CD14-positive monocyte (primary cell): Measurements from ENCODE around the gene TNFRSF8. TPM values are rescaled to one million over a fixed set of nuclear protein-coding genes. Genes with fewer than 3 reads are reported as not detected.
A peak's percentile ranks its signal among the peaks of the same experiment; 100 is the strongest.

ENCODE experiments used
- DNase-seq, 3 donors: peaks; one replicate each; pipeline ENCODE4 v3.0.0-alpha.2; 2011 to 2022
- H2AFZ ChIP-seq: 2 replicates; pipeline ENCODE4 v1.6.0; 2012; ENCODE audit warnings: mild to moderate bottlenecking, low read depth, low read length, inconsistent platforms; ENCODE audit not compliant: insufficient read depth, poor library complexity, severe bottlenecking
- H3K27ac ChIP-seq, 2 donors: 1 replicate in 1 of 2; 2 replicates in 1 of 2; pipeline ENCODE4 v1.5.1; 2012 to 2013; ENCODE audit warnings: low read length in 2 of 2, control low read depth in 1 of 2, inconsistent platforms in 1 of 2, low read depth in 1 of 2, mild to moderate bottlenecking in 1 of 2
- H3K27me3 ChIP-seq, 2 donors: one replicate each; pipeline versions ENCODE4 v1.6.0 to v1.6.1; 2011 to 2013; ENCODE audit warnings: low read length in 2 of 2; ENCODE audit not compliant: control insufficient read depth in 2 of 2, insufficient read depth in 2 of 2
- H3K36me3 ChIP-seq, 2 donors: replicated peaks in 1 of 2; 1 replicate in 1 of 2; 2 replicates in 1 of 2; pipeline versions ENCODE4 v1.5.1 to v1.6.1; 2012 to 2013; ENCODE audit warnings: low read length in 2 of 2, control low read depth in 1 of 2, inconsistent platforms in 1 of 2, mild to moderate bottlenecking in 1 of 2; ENCODE audit not compliant: insufficient read depth in 2 of 2, control insufficient read depth in 1 of 2
- H3K4me1 ChIP-seq, 2 donors: 1 replicate in 1 of 2; 2 replicates in 1 of 2; pipeline versions ENCODE4 v1.5.1 to v1.6.1; 2012 to 2013; ENCODE audit warnings: low read length in 2 of 2, control low read depth in 1 of 2, inconsistent platforms in 1 of 2, mild to moderate bottlenecking in 1 of 2, moderate library complexity in 1 of 2; ENCODE audit not compliant: insufficient read depth in 2 of 2, control insufficient read depth in 1 of 2
- H3K4me2 ChIP-seq: replicated peaks from 2 replicates; pipeline ENCODE3; 2012; ENCODE audit warnings: low read length, moderate library complexity, mild to moderate bottlenecking; ENCODE audit not compliant: poor library complexity, severe bottlenecking; ENCODE audit errors: extremely low read depth
- H3K4me3 ChIP-seq, 3 experiments: fragments of 200-600 bp in 1 of 3; sonication (generic) in 1 of 3; replicated peaks in 1 of 3; 1 replicate in 2 of 3; 2 replicates in 1 of 3; pipeline ENCODE4 v1.5.1; 2011 to 2013; ENCODE audit warnings: low read length in 3 of 3, mild to moderate bottlenecking in 3 of 3, control low read depth in 2 of 3, low read depth in 2 of 3, inconsistent platforms in 1 of 3, moderate library complexity in 1 of 3
- H3K79me2 ChIP-seq: 2 replicates; pipeline ENCODE4 v1.6.0; 2012; ENCODE audit warnings: mild to moderate bottlenecking, control low read depth, inconsistent platforms, low read length, moderate library complexity; ENCODE audit not compliant: insufficient read depth
- H3K9ac ChIP-seq: 2 replicates; pipeline ENCODE4 v1.6.0; 2017; ENCODE audit warnings: low read length, mild to moderate bottlenecking; ENCODE audit not compliant: insufficient read depth, poor library complexity, severe bottlenecking
- H3K9me3 ChIP-seq, 2 donors: replicated peaks in 1 of 2; 1 replicate in 1 of 2; 2 replicates in 1 of 2; pipeline versions ENCODE4 v1.5.1 to v1.6.1; 2012 to 2013; ENCODE audit warnings: low read length in 2 of 2, control low read depth in 1 of 2; ENCODE audit not compliant: control insufficient read depth in 1 of 2, insufficient read depth in 1 of 2
- H4K20me1 ChIP-seq: 2 replicates; pipeline ENCODE4 v1.6.0; 2012; ENCODE audit warnings: mild to moderate bottlenecking, low read length, control low read depth, moderate library complexity; ENCODE audit not compliant: insufficient read depth
- H3K27ac Mint-ChIP-seq, 7 donors: one replicate each; pipeline ENCODE4 v1.8.0; 2020; ENCODE audit warnings: mild to moderate bottlenecking in 7 of 7, mixed read lengths in 7 of 7, moderate library complexity in 6 of 7, inconsistent platforms in 2 of 7
- H3K27me3 Mint-ChIP-seq, 3 donors: one replicate each; pipeline ENCODE4 v1.8.0; 2021 to 2022; ENCODE audit warnings: low read depth in 3 of 3, mild to moderate bottlenecking in 3 of 3, mixed read lengths in 3 of 3, moderate library complexity in 3 of 3, inconsistent platforms in 1 of 3
- H3K36me3 Mint-ChIP-seq, 2 donors: one replicate each; pipeline ENCODE4 v1.8.0; 2020; ENCODE audit warnings: mixed read lengths in 2 of 2, inconsistent platforms in 1 of 2, mild to moderate bottlenecking in 1 of 2
- H3K4me1 Mint-ChIP-seq: one replicate; pipeline ENCODE4 v1.8.0; 2020; ENCODE audit warnings: mild to moderate bottlenecking, mixed read lengths
- H3K4me3 Mint-ChIP-seq, 2 donors: one replicate each; pipeline ENCODE4 v1.8.0; 2020; ENCODE audit warnings: mild to moderate bottlenecking in 2 of 2, mixed read lengths in 2 of 2, moderate library complexity in 1 of 2
- H3K9me3 Mint-ChIP-seq, 7 donors: one replicate each; pipeline ENCODE4 v1.8.0; 2020 to 2022; ENCODE audit warnings: mixed read lengths in 7 of 7, mild to moderate bottlenecking in 6 of 7, moderate library complexity in 6 of 7, inconsistent platforms in 2 of 7
- CTCF ChIP-seq: fragments of 200-600 bp; IDR thresholded peaks from one replicate; pipeline ENCODE4 v1.8.0; 2022; ENCODE audit warnings: antibody characterized with exemption, mild to moderate bottlenecking
- WGBS: methylation state at CpG from one replicate; pipeline ENCODE4 v1.1.5; 2013; ENCODE audit warnings: missing lambda C conversion rate; ENCODE audit not compliant: insufficient coverage; 5-methylcytosine and 5-hydroxymethylcytosine counted together
- intact Hi-C, 2 donors: fragments of 100-400 bp; cut with micrococcal nuclease; formaldehyde crosslinking; loops; one replicate each; pipeline versions ENCODE4 v1.15.0 to v1.15.1; 2023
- polyA plus RNA-seq, 3 donors: library from polyadenylated mRNA; depleted of rRNA in 1 of 3; unstranded in 2 of 3; stranded (reverse) in 1 of 3; fragments of 300-500 nt in 2 of 3; fragments of >200 nt in 1 of 3; fragmentation: Illumina TruSeq in 2 of 3; gene quantifications; 1 replicate in 2 of 3; 2 replicates in 1 of 3; pipeline ENCODE4 v1.2.3, GENCODE V29; 2012 to 2021

Gene TNFRSF8
- polyA plus RNA-seq, 3 donors: 10.9 to 11.9 (median 11.8) TPM

- Histone ChIP-seq H3K4me1 (peaks cover 0 to 3% of the 10 kb centered on the region in 2 donors), H4K20me1 (no peaks in the 10 kb centered on the region), H3K27me3 (no peaks in the 10 kb centered on the region), H3K79me2 (no peaks in the 10 kb centered on the region), H3K4me3 (no peak overlapping the region), H3K27ac (no peak overlapping the region), H3K9me3 (no peaks in the 10 kb centered on the region), H2AFZ (no peak overlapping the region), H3K9ac (no peak overlapping the region), H3K4me2 (no peak overlapping the region), H3K36me3 (no peaks in the 10 kb centered on the region)
- intact Hi-C loops: no loop called here
- no peak overlapping the region for H3K4me3 Mint-ChIP-seq
- peaks cover 0 to 5% (median 3%) of the 10 kb centered on the region in 3 donors for H3K27me3 Mint-ChIP-seq
- no peak for TF ChIP-seq CTCF
- H3K9me3 Mint-ChIP-seq: peaks cover 0 to 3% (median 0%) of the 10 kb centered on the region in 7 donors
- peaks cover 4% of the 10 kb centered on the region for H3K4me1 Mint-ChIP-seq
- H3K27ac Mint-ChIP-seq: no peak overlapping the region
- no peak for DNase-seq
- 91% methylated on average over 5 of the region's 6 CpGs for WGBS
- no peaks in the 10 kb centered on the region for H3K36me3 Mint-ChIP-seq
Measured at GRCh38 chr1:12046749-12047119, 16.4 kb upstream of the TNFRSF8 start.

- peaks cover 0 to 1% (median 0%) of the 10 kb centered on the region in 7 donors for H3K9me3 Mint-ChIP-seq
- Histone ChIP-seq H3K4me1 (peaks cover 5 to 9% of the 10 kb centered on the region in 2 donors), H3K9ac (no peak overlapping the region), H3K9me3 (no peaks in the 10 kb centered on the region), H3K4me3 (no peak overlapping the region), H4K20me1 (no peaks in the 10 kb centered on the region), H3K36me3 (no peaks in the 10 kb centered on the region), H3K27ac (no peak overlapping the region), H3K4me2 (no peak overlapping the region), H3K79me2 (no peaks in the 10 kb centered on the region), H2AFZ (peak overlapping the region; percentile 36), H3K27me3 (no peaks in the 10 kb centered on the region)
- intact Hi-C loops: no loop called here
- H3K36me3 Mint-ChIP-seq: no peaks in the 10 kb centered on the region
- peaks cover 0 to 5% (median 3%) of the 10 kb centered on the region in 3 donors for H3K27me3 Mint-ChIP-seq
- no peak overlapping the region for H3K27ac Mint-ChIP-seq
- H3K4me1 Mint-ChIP-seq: peaks cover 10% of the 10 kb centered on the region
- 28% methylated on average over 9 of the region's 18 CpGs for whole genome bisulfite sequencing
- no peak overlapping the region for H3K4me3 Mint-ChIP-seq
- TF ChIP-seq CTCF: no peak
- no peak for DNase-seq
Measured at GRCh38 chr1:12047120-12047876, 15.8 kb upstream of the TNFRSF8 start.
